ENCODE results near the gene USP13. TPM values are rescaled to one million over a fixed set of nuclear protein-coding genes. Genes with fewer than 3 reads are reported as not detected.

Gene USP13
- total and polyA plus RNA-seq, 2 donors (not counting 1 experiment from before 2014, with no cell fraction given), result 1.9 to 13.2 TPM

GRCh38 chr3:179624451-179624850, 28.4 kb upstream of the USP13 start:
- H4K20me1 ChIP-seq (ENCODE audit: control insufficient read depth, insufficient read depth, low read length, poor library complexity, severe bottlenecking), result no peaks in the 10 kb centered on the region
- DNase-seq, result no peak
- no peak for TF ChIP-seq EZH2 (IDR thresholded peaks at IDR 0.05; ENCODE audit: borderline replicate concordance, insufficient read depth, low read depth, low read length, poor library complexity, severe bottlenecking)
- no peaks in the 10 kb centered on the region for H3K27me3 ChIP-seq (replicated peaks in 1 of 4; ENCODE audit: control extremely low read depth in 1 of 4, control insufficient read depth in 3 of 4, insufficient read depth in 4 of 4, low read length in 3 of 4)
- H3K4me1 ChIP-seq (ENCODE audit: control insufficient read depth in 2 of 2, insufficient read depth in 2 of 2, low read length in 2 of 2), result no peaks in the 10 kb centered on the region
- Mint-ChIP-seq H3K27ac (no peak overlapping the region), H3K27me3 (no peaks in the 10 kb centered on the region), H3K4me3 (no peak overlapping the region), H3K4me1 (no peaks in the 10 kb centered on the region), H3K9me3 (ENCODE audit: insufficient read depth) (no peaks in the 10 kb centered on the region)
- H3K36me3 ChIP-seq (replicated peaks in 1 of 2; ENCODE audit: control extremely low read depth in 1 of 2, control insufficient read depth in 1 of 2, extremely low read depth in 1 of 2, insufficient read depth in 2 of 2, low read length in 1 of 2), result peaks cover 12 to 39% of the 10 kb centered on the region in 2 experiments
- no peak overlapping the region for H3K4me3 ChIP-seq (ENCODE audit: control extremely low read depth in 1 of 5, extremely low read depth in 1 of 5, insufficient read depth in 1 of 5, low read depth in 2 of 5, low read length in 4 of 5)
- WGBS (ENCODE audit: insufficient coverage), result no CpG with 5 or more reads among the region's 3 CpGs
- ChIA-PET POLR2A (no interaction called here), CTCF (no interaction called here)
- no peaks in the 10 kb centered on the region for H3K9me3 ChIP-seq (ENCODE audit: control extremely low read depth in 1 of 3, control insufficient read depth in 2 of 3, insufficient read depth in 1 of 3, low read length in 2 of 3)
- no peak overlapping the region for H3K4me2 ChIP-seq (replicated peaks; ENCODE audit: low read depth, low read length, poor library complexity, severe bottlenecking)
- ATAC-seq (ENCODE audit: low read depth), result no peak
- peaks cover 12% of the 10 kb centered on the region for H3K79me2 ChIP-seq (ENCODE audit: control insufficient read depth, insufficient read depth, low read length)
- no peak overlapping the region for H2AFZ ChIP-seq (ENCODE audit: insufficient read depth, low read depth, low read length, poor library complexity, severe bottlenecking)
- H3K9ac ChIP-seq (ENCODE audit: low read length), result no peak overlapping the region
- intact Hi-C loops (cut with micrococcal nuclease), result no loop called here
- H3K27ac ChIP-seq (ENCODE audit: low read length in 2 of 2), result no peak overlapping the region

- H3K4me3 Mint-ChIP-seq, result no peak overlapping the region
Observed at GRCh38 chr3:179630753-179631451, 21.9 kb upstream of the USP13 start.

More at GRCh38 chr3:179630753-179631451, 21.9 kb upstream of the USP13 start:
- Histone ChIP-seq H3K4me1 (ENCODE audit: control insufficient read depth in 2 of 2, insufficient read depth in 2 of 2, low read length in 2 of 2) (no peaks in the 10 kb centered on the region), H3K9ac (ENCODE audit: low read length) (no peak overlapping the region), H3K36me3 (replicated peaks in 1 of 2; ENCODE audit: control extremely low read depth in 1 of 2, control insufficient read depth in 1 of 2, extremely low read depth in 1 of 2, insufficient read depth in 2 of 2, low read length in 1 of 2) (peaks cover 0 to 2% of the 10 kb centered on the region in 2 experiments), H3K79me2 (ENCODE audit: control insufficient read depth, insufficient read depth, low read length) (no peaks in the 10 kb centered on the region), H3K4me3 (ENCODE audit: control extremely low read depth in 1 of 5, extremely low read depth in 1 of 5, insufficient read depth in 1 of 5, low read depth in 2 of 5, low read length in 4 of 5) (no peak overlapping the region), H3K9me3 (ENCODE audit: control extremely low read depth in 1 of 3, control insufficient read depth in 2 of 3, insufficient read depth in 1 of 3, low read length in 2 of 3) (no peaks in the 10 kb centered on the region), H4K20me1 (ENCODE audit: control insufficient read depth, insufficient read depth, low read length, poor library complexity, severe bottlenecking) (no peaks in the 10 kb centered on the region), H2AFZ (ENCODE audit: insufficient read depth, low read depth, low read length, poor library complexity, severe bottlenecking) (no peak overlapping the region), H3K27me3 (replicated peaks in 1 of 4; ENCODE audit: control extremely low read depth in 1 of 4, control insufficient read depth in 3 of 4, insufficient read depth in 4 of 4, low read length in 3 of 4) (no peaks in the 10 kb centered on the region), H3K27ac (ENCODE audit: low read length in 2 of 2) (no peak overlapping the region), H3K4me2 (replicated peaks; ENCODE audit: low read depth, low read length, poor library complexity, severe bottlenecking) (no peak overlapping the region)
- ATAC-seq (ENCODE audit: low read depth), result no peak
- Mint-ChIP-seq H3K27ac (no peak overlapping the region), H3K27me3 (no peaks in the 10 kb centered on the region), H3K9me3 (ENCODE audit: insufficient read depth) (no peaks in the 10 kb centered on the region), H3K4me1 (no peaks in the 10 kb centered on the region)
- no peak for DNase-seq
- 85% methylated on average over 1 of the region's 3 CpGs for WGBS (ENCODE audit: insufficient coverage)
- ChIA-PET CTCF (no interaction called here), POLR2A (no interaction called here)
- no peak for TF ChIP-seq EZH2 (IDR thresholded peaks at IDR 0.05; ENCODE audit: borderline replicate concordance, insufficient read depth, low read depth, low read length, poor library complexity, severe bottlenecking)
- no peak for TF ChIP-seq CTCF (IDR thresholded peaks at IDR 0.05)
- intact Hi-C loops (cut with micrococcal nuclease), result no loop called here
